ENCODE data around the gene OXSR1.

The OXSR1 gene

GRCh38 chr3:38117748-38118420, 47.5 kb upstream of the OXSR1 start:
- TF ChIP-seq REST (IDR thresholded peaks at IDR 0.05; ENCODE audit: insufficient read depth in 1 of 2, low read depth in 2 of 2, low read length in 2 of 2): no peak
- TF ChIP-seq FOXP2 (optimal IDR thresholded peaks at IDR 0.05; ENCODE audit: borderline replicate concordance, extremely low read depth, extremely low read length, insufficient read depth): peak; percentile 18

GRCh38 chr3:38118421-38119247, 46.7 kb upstream of the OXSR1 start:
- no peak for TF ChIP-seq SIN3A (IDR thresholded peaks at IDR 0.05; ENCODE audit: borderline replicate concordance, insufficient read depth, low read length)
- TF ChIP-seq FOXP2 (optimal IDR thresholded peaks at IDR 0.05; ENCODE audit: borderline replicate concordance, extremely low read depth, extremely low read length, insufficient read depth): no peak
- TF ChIP-seq TAF1 (IDR thresholded peaks at IDR 0.05; ENCODE audit: borderline replicate concordance, insufficient read depth, low read length): no peak

GRCh38 chr3:38119248-38119544, 46.1 kb upstream of the OXSR1 start:
- TF ChIP-seq FOXP2 (optimal IDR thresholded peaks at IDR 0.05; ENCODE audit: borderline replicate concordance, extremely low read depth, extremely low read length, insufficient read depth) (no peak), POLR2AphosphoS5 (IDR thresholded peaks at IDR 0.05; ENCODE audit: low read depth, low read length) (no peak)

- TF ChIP-seq FOXP2 (optimal IDR thresholded peaks at IDR 0.05; ENCODE audit: borderline replicate concordance, extremely low read depth, extremely low read length, insufficient read depth): no peak
- TF ChIP-seq TAF1 (IDR thresholded peaks at IDR 0.05; ENCODE audit: borderline replicate concordance, insufficient read depth, low read length): no peak
- TF ChIP-seq POLR2AphosphoS5 (IDR thresholded peaks at IDR 0.05; ENCODE audit: low read depth, low read length): no peak
- no peak for TF ChIP-seq REST (IDR thresholded peaks at IDR 0.05; ENCODE audit: insufficient read depth in 1 of 2, low read depth in 2 of 2, low read length in 2 of 2)
- no peak for TF ChIP-seq SIN3A (IDR thresholded peaks at IDR 0.05; ENCODE audit: borderline replicate concordance, insufficient read depth, low read length)
Observed at GRCh38 chr3:38119821-38120692, 45.3 kb upstream of the OXSR1 start.

GRCh38 chr3:38120693-38121450, 44.5 kb upstream of the OXSR1 start:
- TF ChIP-seq TAF1 (IDR thresholded peaks at IDR 0.05; ENCODE audit: borderline replicate concordance, insufficient read depth, low read length) (no peak), FOXP2 (optimal IDR thresholded peaks at IDR 0.05; ENCODE audit: borderline replicate concordance, extremely low read depth, extremely low read length, insufficient read depth) (no peak), POLR2AphosphoS5 (IDR thresholded peaks at IDR 0.05; ENCODE audit: low read depth, low read length) (no peak), REST (IDR thresholded peaks at IDR 0.05; ENCODE audit: insufficient read depth in 1 of 2, low read depth in 2 of 2, low read length in 2 of 2) (no peak), SIN3A (IDR thresholded peaks at IDR 0.05; ENCODE audit: borderline replicate concordance, insufficient read depth, low read length) (no peak)
